Measurements from ENCODE around the gene P3H2. TPM values are rescaled to one million over a fixed set of nuclear protein-coding genes. Genes with fewer than 3 reads are reported as not detected.

P3H2 gene
- total RNA-seq, 4 donors from 2014 or later = 4.2 to 20.2 (median 5.7) TPM

GRCh38 chr3:190131329-190131728 is 10.6 kb upstream of the P3H2 start:
- Histone ChIP-seq H3K9me3 (no peaks in the 10 kb centered on the region), H3K27ac (no peak overlapping the region), H3K4me3 (replicated peaks in 1 of 3) (no peak overlapping the region), H3K27me3 (no peaks in the 10 kb centered on the region), H3K4me1 (no peaks in the 10 kb centered on the region), H3K36me3 (no peaks in the 10 kb centered on the region)
- TF ChIP-seq, protein P1, sequence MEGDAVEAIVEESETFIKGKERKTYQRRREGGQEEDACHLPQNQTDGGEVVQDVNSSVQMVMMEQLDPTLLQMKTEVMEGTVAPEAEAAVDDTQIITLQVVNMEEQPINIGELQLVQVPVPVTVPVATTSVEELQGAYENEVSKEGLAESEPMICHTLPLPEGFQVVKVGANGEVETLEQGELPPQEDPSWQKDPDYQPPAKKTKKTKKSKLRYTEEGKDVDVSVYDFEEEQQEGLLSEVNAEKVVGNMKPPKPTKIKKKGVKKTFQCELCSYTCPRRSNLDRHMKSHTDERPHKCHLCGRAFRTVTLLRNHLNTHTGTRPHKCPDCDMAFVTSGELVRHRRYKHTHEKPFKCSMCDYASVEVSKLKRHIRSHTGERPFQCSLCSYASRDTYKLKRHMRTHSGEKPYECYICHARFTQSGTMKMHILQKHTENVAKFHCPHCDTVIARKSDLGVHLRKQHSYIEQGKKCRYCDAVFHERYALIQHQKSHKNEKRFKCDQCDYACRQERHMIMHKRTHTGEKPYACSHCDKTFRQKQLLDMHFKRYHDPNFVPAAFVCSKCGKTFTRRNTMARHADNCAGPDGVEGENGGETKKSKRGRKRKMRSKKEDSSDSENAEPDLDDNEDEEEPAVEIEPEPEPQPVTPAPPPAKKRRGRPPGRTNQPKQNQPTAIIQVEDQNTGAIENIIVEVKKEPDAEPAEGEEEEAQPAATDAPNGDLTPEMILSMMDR (IDR thresholded peaks at IDR 0.05) = no peak
- no peak for TF ChIP-seq POLR2A (IDR thresholded peaks at IDR 0.05)
- 54 to 67% methylated on average over 4 of the region's 4 CpGs for WGBS, 2 donors
- intact Hi-C loops (cut with DNase I) = no loop called here
- DNase-seq = no peak

DNA sequence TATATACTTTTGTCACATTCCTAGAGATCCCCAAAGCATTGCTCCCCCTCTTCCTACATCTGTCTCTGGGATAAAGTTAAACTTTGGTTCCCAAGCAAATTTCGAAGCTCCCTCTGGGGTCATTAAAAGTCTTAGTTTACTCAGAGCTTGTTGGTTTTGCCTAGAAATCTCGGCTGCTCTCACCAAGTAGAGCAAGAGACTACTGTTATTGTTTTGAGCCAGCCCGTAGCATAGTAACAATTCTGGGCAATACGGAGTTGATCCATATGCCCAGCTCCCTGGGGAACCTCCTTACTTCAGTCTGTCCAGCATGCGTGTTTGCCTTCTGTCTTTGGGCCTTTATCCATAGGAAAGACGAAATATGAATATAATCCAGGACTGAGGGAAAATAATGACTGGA is 10.0 kb upstream of the P3H2 start:
- 45 to 59% methylated on average over 6 of the region's 6 CpGs for WGBS, 2 donors
- TF ChIP-seq POLR2A (IDR thresholded peaks at IDR 0.05) = no peak
- TF ChIP-seq, protein P1 (IDR thresholded peaks at IDR 0.05) = no peak

GRCh38 chr3:190130037-190130436 is 9.3 kb upstream of the P3H2 start:
- Histone ChIP-seq H3K4me1 (no peaks in the 10 kb centered on the region), H3K36me3 (no peaks in the 10 kb centered on the region), H3K9me3 (no peaks in the 10 kb centered on the region), H3K27ac (no peak overlapping the region), H3K27me3 (no peaks in the 10 kb centered on the region), H3K4me3 (replicated peaks in 1 of 3) (no peak overlapping the region)
- WGBS, 2 donors = 90 to 91% methylated on average over 2 of the region's 2 CpGs
- no peak for DNase-seq
- intact Hi-C loops (cut with DNase I) = no loop called here
- TF ChIP-seq, protein P1 (IDR thresholded peaks at IDR 0.05) = no peak
- no peak for TF ChIP-seq POLR2A (IDR thresholded peaks at IDR 0.05)

More for the DNA sequence above, 10.0 kb upstream of the P3H2 start:
- DNase-seq = no peak
- no peaks in the 10 kb centered on the region for H3K4me1 ChIP-seq
- no peak overlapping the region for H3K4me3 ChIP-seq (replicated peaks in 1 of 3)
- no peak overlapping the region for H3K27ac ChIP-seq
- no peaks in the 10 kb centered on the region for H3K36me3 ChIP-seq
- intact Hi-C loops (cut with DNase I) = no loop called here
- no peaks in the 10 kb centered on the region for H3K9me3 ChIP-seq
- no peaks in the 10 kb centered on the region for H3K27me3 ChIP-seq

- no peaks in the 10 kb centered on the region for H3K9me3 ChIP-seq
- TF ChIP-seq, protein P1 (IDR thresholded peaks at IDR 0.05) = no peak
- TF ChIP-seq POLR2A (IDR thresholded peaks at IDR 0.05) = no peak
- H3K4me3 ChIP-seq (replicated peaks in 1 of 3) = no peak overlapping the region
- H3K27me3 ChIP-seq = no peaks in the 10 kb centered on the region
- no peak overlapping the region for H3K27ac ChIP-seq
- H3K4me1 ChIP-seq = no peaks in the 10 kb centered on the region
- WGBS, 2 donors = 86 to 97% methylated on average over 6 of the region's 6 CpGs
- intact Hi-C loops (cut with DNase I) = no loop called here
- no peaks in the 10 kb centered on the region for H3K36me3 ChIP-seq
- DNase-seq = no peak
Observed at GRCh38 chr3:190127797-190128196, 7.1 kb upstream of the P3H2 start.

GRCh38 chr3:190127195-190127594 is 6.5 kb upstream of the P3H2 start:
- Histone ChIP-seq H3K4me3 (replicated peaks in 1 of 3) (no peak overlapping the region), H3K9me3 (no peaks in the 10 kb centered on the region), H3K36me3 (no peaks in the 10 kb centered on the region), H3K27me3 (no peaks in the 10 kb centered on the region), H3K27ac (no peak overlapping the region), H3K4me1 (no peaks in the 10 kb centered on the region)
- TF ChIP-seq POLR2A (IDR thresholded peaks at IDR 0.05) = no peak
- TF ChIP-seq, protein P1 (IDR thresholded peaks at IDR 0.05) = no peak
- no peak for DNase-seq
- intact Hi-C loops (cut with DNase I) = no loop called here
- 94% methylated on average over 1 of the region's 1 CpG for WGBS, 2 donors

All from thyroid gland (tissue), 4 donors.